ENCODE measurements around the gene STPG4. TPM values are rescaled to one million over a fixed set of nuclear protein-coding genes. Genes with fewer than 3 reads are reported as not detected.
A peak's percentile ranks its signal among the peaks of the same experiment; 100 is the strongest.
"Not testable (repeated sequence)": the region's sequence is repeated elsewhere in the genome, so short reads cannot be mapped to it uniquely, and the experiment has no call there.

The STPG4 gene
- total RNA-seq, 1 donor from 2014 or later = 0.64 TPM

DNA sequence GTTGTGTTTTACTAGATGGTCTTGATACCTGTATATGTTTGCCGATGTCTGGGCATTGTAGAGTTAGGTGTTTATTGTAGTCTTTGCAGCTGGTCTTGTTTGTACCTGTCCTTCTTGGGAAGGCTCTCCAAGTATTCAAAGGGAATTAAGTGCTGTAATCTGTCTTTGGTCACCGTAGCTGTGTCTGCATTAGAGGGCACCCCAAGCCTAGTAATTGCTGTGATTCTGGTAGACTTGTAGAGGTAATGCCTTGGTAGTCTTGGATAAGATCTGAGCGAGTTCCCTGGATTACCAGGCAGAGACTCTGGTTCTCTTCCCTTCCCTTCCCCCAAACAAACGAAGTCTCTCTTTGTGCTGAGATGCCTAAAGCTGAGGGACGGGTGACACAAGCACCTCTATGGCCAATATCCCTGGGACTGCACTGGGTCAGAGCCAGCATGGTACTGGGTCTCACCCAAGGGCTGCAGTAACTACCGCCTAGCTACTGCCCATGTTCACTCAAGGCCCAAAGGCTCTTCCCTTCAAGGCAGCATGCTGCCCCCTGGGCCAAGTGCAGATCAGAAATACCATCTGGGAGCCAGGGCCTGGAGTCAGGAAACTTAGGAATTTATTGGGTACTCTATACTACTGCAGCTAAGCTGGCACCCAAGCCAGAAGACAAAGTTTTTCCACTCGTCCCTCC lies 27.1 kb downstream of the STPG4 start:
- Mint-ChIP-seq H3K36me3 (ENCODE audit: low read depth, unreplicated experiment) (peaks cover 25% of the 10 kb centered on the region), H3K27me3 (ENCODE audit: low read depth, unreplicated experiment) (no peaks in the 10 kb centered on the region), H3K4me3 (ENCODE audit: unreplicated experiment) (no peak overlapping the region), H3K9me3 (ENCODE audit: unreplicated experiment) (peaks cover 10% of the 10 kb centered on the region), H3K27ac (ENCODE audit: unreplicated experiment) (no peak overlapping the region), H3K4me1 (ENCODE audit: low read depth, unreplicated experiment) (no peaks in the 10 kb centered on the region)
- no peaks in the 10 kb centered on the region for H3K9me3 ChIP-seq (ENCODE audit: insufficient read depth, low read depth, low read length)
- no peaks in the 10 kb centered on the region for H3K36me3 ChIP-seq (ENCODE audit: insufficient read depth, low read length)
- H2AFZ ChIP-seq (ENCODE audit: low read depth, low read length) = no peak overlapping the region
- H3K79me2 ChIP-seq (ENCODE audit: insufficient read depth, low read length) = no peaks in the 10 kb centered on the region
- no peak overlapping the region for H3K27ac ChIP-seq (ENCODE audit: low read depth, low read length)
- no peak for TF ChIP-seq EZH2 (IDR thresholded peaks at IDR 0.05; ENCODE audit: insufficient read depth, low read length)
- TF ChIP-seq, protein P1, sequence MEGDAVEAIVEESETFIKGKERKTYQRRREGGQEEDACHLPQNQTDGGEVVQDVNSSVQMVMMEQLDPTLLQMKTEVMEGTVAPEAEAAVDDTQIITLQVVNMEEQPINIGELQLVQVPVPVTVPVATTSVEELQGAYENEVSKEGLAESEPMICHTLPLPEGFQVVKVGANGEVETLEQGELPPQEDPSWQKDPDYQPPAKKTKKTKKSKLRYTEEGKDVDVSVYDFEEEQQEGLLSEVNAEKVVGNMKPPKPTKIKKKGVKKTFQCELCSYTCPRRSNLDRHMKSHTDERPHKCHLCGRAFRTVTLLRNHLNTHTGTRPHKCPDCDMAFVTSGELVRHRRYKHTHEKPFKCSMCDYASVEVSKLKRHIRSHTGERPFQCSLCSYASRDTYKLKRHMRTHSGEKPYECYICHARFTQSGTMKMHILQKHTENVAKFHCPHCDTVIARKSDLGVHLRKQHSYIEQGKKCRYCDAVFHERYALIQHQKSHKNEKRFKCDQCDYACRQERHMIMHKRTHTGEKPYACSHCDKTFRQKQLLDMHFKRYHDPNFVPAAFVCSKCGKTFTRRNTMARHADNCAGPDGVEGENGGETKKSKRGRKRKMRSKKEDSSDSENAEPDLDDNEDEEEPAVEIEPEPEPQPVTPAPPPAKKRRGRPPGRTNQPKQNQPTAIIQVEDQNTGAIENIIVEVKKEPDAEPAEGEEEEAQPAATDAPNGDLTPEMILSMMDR (IDR thresholded peaks at IDR 0.05; ENCODE audit: insufficient read depth, low read depth, low read length) = no peak
- DNase-seq (ENCODE audit: low read depth) = no peak
- H4K20me1 ChIP-seq (ENCODE audit: insufficient read depth, low read length) = no peaks in the 10 kb centered on the region
- no peaks in the 10 kb centered on the region for H3K27me3 ChIP-seq (ENCODE audit: insufficient read depth, low read length)
- no peak overlapping the region for H3K4me3 ChIP-seq (ENCODE audit: insufficient read depth, low read depth, low read length)
- H3K4me1 ChIP-seq (ENCODE audit: insufficient read depth, low read length) = no peaks in the 10 kb centered on the region
- FAIRE-seq = no peak
- no peak overlapping the region for H3K9ac ChIP-seq (ENCODE audit: low read length)
- H3K4me2 ChIP-seq (ENCODE audit: low read length) = no peak overlapping the region

DNA sequence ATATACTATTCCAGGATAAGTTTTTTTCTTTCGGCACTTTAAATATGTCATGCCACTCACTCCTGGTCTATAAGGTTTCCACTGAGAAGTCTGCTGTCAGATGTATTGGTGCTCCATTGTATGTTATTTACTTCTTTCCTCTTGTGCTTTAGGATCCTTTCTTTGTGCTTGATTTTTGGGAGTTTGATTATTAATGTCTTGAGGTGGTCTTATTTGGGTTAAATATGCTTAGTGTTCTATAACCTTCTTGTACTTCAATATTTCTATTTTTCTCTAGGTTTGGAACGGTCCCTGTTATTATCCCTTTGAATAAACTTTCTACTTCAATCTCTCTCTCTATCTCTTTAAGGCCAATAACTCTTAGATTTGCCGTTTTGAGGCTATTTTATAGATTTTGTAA lies 28.3 kb downstream of the STPG4 start:
- Histone ChIP-seq H3K4me3 (ENCODE audit: insufficient read depth, low read depth, low read length) (no peak overlapping the region), H3K79me2 (ENCODE audit: insufficient read depth, low read length) (no peaks in the 10 kb centered on the region), H3K9ac (ENCODE audit: low read length) (no peak overlapping the region), H3K36me3 (ENCODE audit: insufficient read depth, low read length) (no peaks in the 10 kb centered on the region), H3K9me3 (ENCODE audit: insufficient read depth, low read depth, low read length) (no peaks in the 10 kb centered on the region), H3K4me2 (ENCODE audit: low read length) (no peak overlapping the region), H3K4me1 (ENCODE audit: insufficient read depth, low read length) (no peaks in the 10 kb centered on the region), H2AFZ (ENCODE audit: low read depth, low read length) (no peak overlapping the region), H3K27ac (ENCODE audit: low read depth, low read length) (no peak overlapping the region), H4K20me1 (ENCODE audit: insufficient read depth, low read length) (no peaks in the 10 kb centered on the region), H3K27me3 (ENCODE audit: insufficient read depth, low read length) (no peaks in the 10 kb centered on the region)
- H3K9me3 Mint-ChIP-seq (ENCODE audit: unreplicated experiment) = peaks cover 12% of the 10 kb centered on the region
- DNase-seq (ENCODE audit: low read depth) (no peak), FAIRE-seq (no peak)
- no peaks in the 10 kb centered on the region for H3K27me3 Mint-ChIP-seq (ENCODE audit: low read depth, unreplicated experiment)
- no peak overlapping the region for H3K27ac Mint-ChIP-seq (ENCODE audit: unreplicated experiment)
- H3K4me1 Mint-ChIP-seq (ENCODE audit: low read depth, unreplicated experiment) = no peaks in the 10 kb centered on the region
- TF ChIP-seq, protein P1 (IDR thresholded peaks at IDR 0.05; ENCODE audit: insufficient read depth, low read depth, low read length) = no peak
- no peak for TF ChIP-seq EZH2 (IDR thresholded peaks at IDR 0.05; ENCODE audit: insufficient read depth, low read length)
- peaks cover 25% of the 10 kb centered on the region for H3K36me3 Mint-ChIP-seq (ENCODE audit: low read depth, unreplicated experiment)
- no peak overlapping the region for H3K4me3 Mint-ChIP-seq (ENCODE audit: unreplicated experiment)

DNA sequence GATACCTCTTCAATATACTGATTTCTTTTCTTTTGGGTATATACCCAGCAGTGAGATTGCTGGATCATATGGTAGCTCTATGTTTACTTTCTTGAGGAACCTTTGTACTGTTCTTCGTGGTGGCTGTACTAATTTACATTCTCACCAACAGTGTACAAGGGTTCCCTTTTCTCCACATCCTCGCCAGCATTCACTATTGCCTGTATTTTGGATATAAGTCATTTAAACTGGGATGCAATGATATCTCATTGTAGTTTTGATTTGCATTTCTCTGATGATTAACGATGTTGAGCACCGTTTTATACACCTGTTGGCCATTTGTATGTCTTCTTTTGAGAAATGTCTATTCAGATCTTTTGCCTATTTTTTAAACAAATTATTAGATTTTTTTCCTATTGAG lies 30.4 kb downstream of the STPG4 start:
- not testable (repeated sequence) for H3K4me3 Mint-ChIP-seq (ENCODE audit: unreplicated experiment); H2AFZ ChIP-seq (ENCODE audit: low read depth, low read length); H3K27me3 Mint-ChIP-seq (ENCODE audit: low read depth, unreplicated experiment); H3K27ac ChIP-seq (ENCODE audit: low read depth, low read length); H3K9ac ChIP-seq (ENCODE audit: low read length); H3K4me2 ChIP-seq (ENCODE audit: low read length); H4K20me1 ChIP-seq (ENCODE audit: insufficient read depth, low read length); H3K79me2 ChIP-seq (ENCODE audit: insufficient read depth, low read length); DNase-seq (ENCODE audit: low read depth); H3K4me3 ChIP-seq (ENCODE audit: insufficient read depth, low read depth, low read length); H3K27me3 ChIP-seq (ENCODE audit: insufficient read depth, low read length); H3K27ac Mint-ChIP-seq (ENCODE audit: unreplicated experiment); H3K9me3 ChIP-seq (ENCODE audit: insufficient read depth, low read depth, low read length); FAIRE-seq; H3K36me3 ChIP-seq (ENCODE audit: insufficient read depth, low read length)
- peaks cover 17% of the 10 kb centered on the region for H3K4me1 ChIP-seq (ENCODE audit: insufficient read depth, low read length)
- Mint-ChIP-seq H3K36me3 (ENCODE audit: low read depth, unreplicated experiment) (peaks cover 22% of the 10 kb centered on the region), H3K9me3 (ENCODE audit: unreplicated experiment) (peaks cover 12% of the 10 kb centered on the region), H3K4me1 (ENCODE audit: low read depth, unreplicated experiment) (peaks cover 14% of the 10 kb centered on the region)

DNA sequence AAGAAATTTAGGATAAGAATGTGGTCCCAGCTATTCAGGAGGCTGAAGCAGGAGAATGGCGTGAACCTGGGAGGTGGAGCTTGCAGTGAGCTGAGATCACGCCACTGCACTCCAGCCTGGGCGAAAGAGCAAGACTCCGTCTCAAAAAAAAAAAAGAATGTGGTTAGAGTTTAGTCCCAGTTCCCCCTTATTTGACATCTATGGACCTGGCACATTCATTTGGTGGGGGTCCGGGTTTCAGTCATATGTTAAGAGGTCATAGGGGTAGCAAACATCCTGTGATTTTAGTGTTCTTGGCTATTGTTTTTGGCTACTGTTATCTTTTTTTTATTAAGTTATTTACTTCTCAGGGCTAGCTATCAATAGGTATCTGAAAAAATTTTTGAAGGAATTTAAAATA lies 34.7 kb downstream of the STPG4 start:
- H3K4me2 ChIP-seq (ENCODE audit: low read length); H3K79me2 ChIP-seq (ENCODE audit: insufficient read depth, low read length); H3K4me3 Mint-ChIP-seq (ENCODE audit: unreplicated experiment); H2AFZ ChIP-seq (ENCODE audit: low read depth, low read length); H3K9ac ChIP-seq (ENCODE audit: low read length); H3K36me3 ChIP-seq (ENCODE audit: insufficient read depth, low read length); H3K27me3 Mint-ChIP-seq (ENCODE audit: low read depth, unreplicated experiment); FAIRE-seq; H3K4me3 ChIP-seq (ENCODE audit: insufficient read depth, low read depth, low read length); H3K9me3 Mint-ChIP-seq (ENCODE audit: unreplicated experiment); H4K20me1 ChIP-seq (ENCODE audit: insufficient read depth, low read length); H3K27me3 ChIP-seq (ENCODE audit: insufficient read depth, low read length); H3K36me3 Mint-ChIP-seq (ENCODE audit: low read depth, unreplicated experiment); DNase-seq (ENCODE audit: low read depth); H3K9me3 ChIP-seq (ENCODE audit: insufficient read depth, low read depth, low read length): not testable (repeated sequence)
- peaks cover 31% of the 10 kb centered on the region for H3K4me1 ChIP-seq (ENCODE audit: insufficient read depth, low read length)
- Mint-ChIP-seq H3K27ac (ENCODE audit: unreplicated experiment) (peak overlapping the region; percentile 94), H3K4me1 (ENCODE audit: low read depth, unreplicated experiment) (peaks cover 32% of the 10 kb centered on the region)
- H3K27ac ChIP-seq (ENCODE audit: low read depth, low read length) = peak overlapping the region; percentile 60

All from astrocyte (in vitro differentiated cells and primary cell).